Activated CD4-positive, alpha-beta T cell treated with anti-CD3 and anti-CD28 coated beads for 4 hours (primary cell): Measurements from ENCODE around the gene MYO1E.
"Not testable (repeated sequence)": the region's sequence is repeated elsewhere in the genome, so short reads cannot be mapped to it uniquely, and the experiment has no call there.

Experiments used
- DNase-seq, 2 donors: peaks; one replicate each; pipeline ENCODE4 v3.0.0-alpha.2; 2020

The MYO1E gene

GRCh38 chr15:59283717-59284391 lies 88.8 kb downstream of the MYO1E start:
- no peak for DNase-seq

- no peak for DNase-seq
Observed at GRCh38 chr15:59282515-59283337, 89.9 kb downstream of the MYO1E start.

GRCh38 chr15:59281699-59282098 lies 91.0 kb downstream of the MYO1E start:
- no peak for DNase-seq

GRCh38 chr15:59280855-59281254 lies 91.8 kb downstream of the MYO1E start:
- no peak for DNase-seq

GRCh38 chr15:59280292-59280691 lies 92.4 kb downstream of the MYO1E start:
- DNase-seq: not testable (repeated sequence)

- no peak for DNase-seq
Observed at GRCh38 chr15:59279023-59279422, 93.6 kb downstream of the MYO1E start.

- DNase-seq: no peak
Observed at GRCh38 chr15:59278120-59278519, 94.6 kb downstream of the MYO1E start.

- no peak for DNase-seq
Observed at GRCh38 chr15:59276225-59277178, 96.2 kb downstream of the MYO1E start.

- DNase-seq: no peak
Observed at GRCh38 chr15:59274126-59274970, 98.3 kb downstream of the MYO1E start.

- DNase-seq: no peak
Observed at GRCh38 chr15:59273234-59273633, 99.4 kb downstream of the MYO1E start.

GRCh38 chr15:59271595-59272201 lies 101.0 kb downstream of the MYO1E start:
- DNase-seq: no peak

- DNase-seq: no peak
Observed at GRCh38 chr15:59268852-59269407, 103.7 kb downstream of the MYO1E start.

- DNase-seq: no peak
Observed at GRCh38 chr15:59268168-59268851, 104.4 kb downstream of the MYO1E start.

- no peak for DNase-seq
Observed at GRCh38 chr15:59266028-59266427, 106.6 kb downstream of the MYO1E start.

- no peak for DNase-seq
Observed at GRCh38 chr15:59262316-59262715, 110.4 kb downstream of the MYO1E start.

GRCh38 chr15:59260090-59260489 lies 112.6 kb downstream of the MYO1E start:
- no peak for DNase-seq

GRCh38 chr15:59259137-59259943 lies 113.3 kb downstream of the MYO1E start:
- no peak for DNase-seq

GRCh38 chr15:59258317-59258716 lies 114.4 kb downstream of the MYO1E start:
- no peak for DNase-seq

GRCh38 chr15:59257140-59257539 lies 115.5 kb downstream of the MYO1E start:
- DNase-seq: no peak

- DNase-seq: no peak
Observed at GRCh38 chr15:59256482-59256881, 116.2 kb downstream of the MYO1E start.
